DOHH2 (cell line): ENCODE results near the gene EPN2.

Experiments used
- CTCF ChIP-seq: fragments of 200-600 bp; sonication (generic); IDR thresholded peaks from one replicate; pipeline ENCODE4 v1.5.1; 2014; ENCODE audit warnings: antibody characterized with exemption, mild to moderate bottlenecking, low read depth, low read length; ENCODE audit not compliant: poor library complexity, severe bottlenecking
- EZH2phosphoT487 ChIP-seq: fragments of 200-600 bp; sonication (generic); IDR thresholded peaks from 2 replicates; pipeline ENCODE4 v1.6.1; 2017; ENCODE audit warnings: borderline replicate concordance, mild to moderate bottlenecking, antibody characterized with exemption, low read length, moderate library complexity, mixed read lengths

GRCh38 chr17:19365499-19365817 is 128.3 kb downstream of the EPN2 start:
- TF ChIP-seq CTCF = no peak
- TF ChIP-seq EZH2phosphoT487 = no peak
